ENCODE measurements around the gene CPXM2. TPM values are rescaled to one million over a fixed set of nuclear protein-coding genes. Genes with fewer than 3 reads are reported as not detected.

The CPXM2 gene
- total and polyA plus RNA-seq, 2 donors (not counting 1 experiment from before 2014, with no cell fraction given), result not detected

- Mint-ChIP-seq H3K9me3 (ENCODE audit: insufficient read depth) (no peaks in the 10 kb centered on the region), H3K27ac (no peak overlapping the region), H3K4me3 (no peak overlapping the region), H3K4me1 (no peaks in the 10 kb centered on the region), H3K27me3 (peaks cover 18% of the 10 kb centered on the region)
- Histone ChIP-seq H2AFZ (ENCODE audit: insufficient read depth, low read depth, low read length, poor library complexity, severe bottlenecking) (no peak overlapping the region), H3K4me2 (replicated peaks; ENCODE audit: low read depth, low read length, poor library complexity, severe bottlenecking) (no peak overlapping the region), H4K20me1 (ENCODE audit: control insufficient read depth, insufficient read depth, low read length, poor library complexity, severe bottlenecking) (no peaks in the 10 kb centered on the region), H3K27ac (ENCODE audit: low read length in 2 of 2) (no peak overlapping the region), H3K79me2 (ENCODE audit: control insufficient read depth, insufficient read depth, low read length) (no peaks in the 10 kb centered on the region), H3K4me3 (ENCODE audit: control extremely low read depth in 1 of 5, extremely low read depth in 1 of 5, insufficient read depth in 1 of 5, low read depth in 2 of 5, low read length in 4 of 5) (no peak overlapping the region), H3K9ac (ENCODE audit: low read length) (no peak overlapping the region), H3K9me3 (ENCODE audit: control extremely low read depth in 1 of 3, control insufficient read depth in 2 of 3, insufficient read depth in 1 of 3, low read length in 2 of 3) (no peaks in the 10 kb centered on the region), H3K36me3 (replicated peaks in 1 of 2; ENCODE audit: control extremely low read depth in 1 of 2, control insufficient read depth in 1 of 2, extremely low read depth in 1 of 2, insufficient read depth in 2 of 2, low read length in 1 of 2) (no peaks in the 10 kb centered on the region), H3K27me3 (replicated peaks in 1 of 4; ENCODE audit: control extremely low read depth in 1 of 4, control insufficient read depth in 3 of 4, insufficient read depth in 4 of 4, low read length in 3 of 4) (no peaks in the 10 kb centered on the region), H3K4me1 (ENCODE audit: control insufficient read depth in 2 of 2, insufficient read depth in 2 of 2, low read length in 2 of 2) (no peaks in the 10 kb centered on the region)
- ATAC-seq (ENCODE audit: low read depth) (no peak), DNase-seq (no peak)
- intact Hi-C loops (cut with micrococcal nuclease), result no loop called here
- no peak for TF ChIP-seq CTCF (IDR thresholded peaks at IDR 0.05)
- TF ChIP-seq EZH2 (IDR thresholded peaks at IDR 0.05; ENCODE audit: borderline replicate concordance, insufficient read depth, low read depth, low read length, poor library complexity, severe bottlenecking), result no peak
- WGBS (ENCODE audit: insufficient coverage), result 89% methylated on average over 4 of the region's 9 CpGs
- POLR2A ChIA-PET, result no interaction called here
- CTCF ChIA-PET, result no interaction called here
Measured at GRCh38 chr10:123858077-123858681, 33.4 kb downstream of the CPXM2 start.

- POLR2A ChIA-PET, result no interaction called here
- Mint-ChIP-seq H3K27me3 (peaks cover 23% of the 10 kb centered on the region), H3K9me3 (ENCODE audit: insufficient read depth) (no peaks in the 10 kb centered on the region), H3K4me3 (no peak overlapping the region), H3K27ac (no peak overlapping the region), H3K4me1 (no peaks in the 10 kb centered on the region)
- TF ChIP-seq CTCF (IDR thresholded peaks at IDR 0.05) (no peak), EZH2 (IDR thresholded peaks at IDR 0.05; ENCODE audit: borderline replicate concordance, insufficient read depth, low read depth, low read length, poor library complexity, severe bottlenecking) (no peak)
- Histone ChIP-seq H3K79me2 (ENCODE audit: control insufficient read depth, insufficient read depth, low read length) (no peaks in the 10 kb centered on the region), H3K36me3 (replicated peaks in 1 of 2; ENCODE audit: control extremely low read depth in 1 of 2, control insufficient read depth in 1 of 2, extremely low read depth in 1 of 2, insufficient read depth in 2 of 2, low read length in 1 of 2) (no peaks in the 10 kb centered on the region), H3K4me2 (replicated peaks; ENCODE audit: low read depth, low read length, poor library complexity, severe bottlenecking) (no peak overlapping the region), H3K9ac (ENCODE audit: low read length) (no peak overlapping the region), H3K27me3 (replicated peaks in 1 of 4; ENCODE audit: control extremely low read depth in 1 of 4, control insufficient read depth in 3 of 4, insufficient read depth in 4 of 4, low read length in 3 of 4) (peaks cover 0 to 2% (median 0%) of the 10 kb centered on the region in 4 experiments), H4K20me1 (ENCODE audit: control insufficient read depth, insufficient read depth, low read length, poor library complexity, severe bottlenecking) (no peaks in the 10 kb centered on the region), H3K9me3 (ENCODE audit: control extremely low read depth in 1 of 3, control insufficient read depth in 2 of 3, insufficient read depth in 1 of 3, low read length in 2 of 3) (no peaks in the 10 kb centered on the region), H3K4me3 (ENCODE audit: control extremely low read depth in 1 of 5, extremely low read depth in 1 of 5, insufficient read depth in 1 of 5, low read depth in 2 of 5, low read length in 4 of 5) (no peak overlapping the region), H2AFZ (ENCODE audit: insufficient read depth, low read depth, low read length, poor library complexity, severe bottlenecking) (no peak overlapping the region), H3K27ac (ENCODE audit: low read length in 2 of 2) (no peak overlapping the region), H3K4me1 (ENCODE audit: control insufficient read depth in 2 of 2, insufficient read depth in 2 of 2, low read length in 2 of 2) (no peaks in the 10 kb centered on the region)
- intact Hi-C loops (cut with micrococcal nuclease), result no loop called here
- DNase-seq (no peak), ATAC-seq (ENCODE audit: low read depth) (no peak)
- 84% methylated on average over 19 of the region's 19 CpGs for WGBS (ENCODE audit: insufficient coverage)
- CTCF ChIA-PET, result no interaction called here
Measured at GRCh38 chr10:123857616-123858015, 34.0 kb downstream of the CPXM2 start.
